K562 (cell line): ENCODE results near the gene SUOX.

ENCODE experiments used
- CBX3 ChIP-seq, 2 experiments: IDR thresholded peaks; 1 replicate in 1 of 2; 2 replicates in 1 of 2; pipeline ENCODE4 v1.6.1; 2012; ENCODE audit warnings: inconsistent platforms in 2 of 2, low read length in 2 of 2, borderline replicate concordance in 1 of 2, control low read depth in 1 of 2
- CREB1 ChIP-seq, 2 experiments: sonication (generic) in 1 of 2; formaldehyde crosslinking in 1 of 2; IDR thresholded peaks; 2 replicates each; pipeline versions ENCODE4 v1.6.1 to v1.8.0; 2012 to 2022; ENCODE audit warnings: inconsistent platforms in 1 of 2, mild to moderate bottlenecking in 1 of 2, missing genetic modification reagents in 1 of 2, moderate library complexity in 1 of 2
- CTCF ChIP-seq, 3 experiments: IDR thresholded peaks in 2 of 3; conservative IDR thresholded peaks in 1 of 3; 2 replicates each; pipeline ENCODE4 v1.5.1; 2011 to 2012; ENCODE audit warnings: low read length in 3 of 3, mild to moderate bottlenecking in 3 of 3, control low read depth in 2 of 3, improper control_type of control experiment in 1 of 3, inconsistent platforms in 1 of 3, low read depth in 1 of 3, mixed read lengths in 1 of 3, moderate library complexity in 1 of 3; ENCODE audit not compliant: insufficient read depth in 2 of 3
- FOS ChIP-seq: IDR thresholded peaks from 3 replicates; pipeline ENCODE4 v1.6.1; 2011; ENCODE audit not compliant: insufficient read length; ENCODE audit errors: extremely low read depth
- POLR2A ChIP-seq: fragments of 450-650 bp; conservative IDR thresholded peaks from 2 replicates; pipeline ENCODE4 v1.6.1; 2016
- TCF7L2 ChIP-seq: fragments of 150-350 bp; IDR thresholded peaks from 2 replicates; pipeline ENCODE4 v1.6.1; 2016; ENCODE audit warnings: low read depth, mild to moderate bottlenecking, low read length, moderate library complexity
- ZNF282 ChIP-seq: sonication (generic); formaldehyde crosslinking; IDR thresholded peaks from 2 replicates; pipeline ENCODE4 v1.8.1; 2023; ENCODE audit warnings: missing genetic modification reagents
- TF ChIP-seq, protein P1 (sequence below): sonication (generic); formaldehyde crosslinking; IDR thresholded peaks from 2 replicates; pipeline ENCODE4 v1.8.1; 2023; ENCODE audit warnings: mild to moderate bottlenecking, missing genetic modification reagents
- TF ChIP-seq, protein P2 (sequence below), 2 experiments: fragments of 200-800 bp in 1 of 2; sonication (Bioruptor generic) in 1 of 2; sonication (generic) in 1 of 2; formaldehyde crosslinking in 1 of 2; IDR thresholded peaks in 1 of 2; conservative IDR thresholded peaks in 1 of 2; 2 replicates each; pipeline versions ENCODE4 v1.5.0 to v1.6.1; 2016 to 2020; ENCODE audit warnings: missing compliant biosample characterization in 1 of 2, missing genetic modification characterization in 1 of 2, missing genetic modification reagents in 1 of 2

DNA sequence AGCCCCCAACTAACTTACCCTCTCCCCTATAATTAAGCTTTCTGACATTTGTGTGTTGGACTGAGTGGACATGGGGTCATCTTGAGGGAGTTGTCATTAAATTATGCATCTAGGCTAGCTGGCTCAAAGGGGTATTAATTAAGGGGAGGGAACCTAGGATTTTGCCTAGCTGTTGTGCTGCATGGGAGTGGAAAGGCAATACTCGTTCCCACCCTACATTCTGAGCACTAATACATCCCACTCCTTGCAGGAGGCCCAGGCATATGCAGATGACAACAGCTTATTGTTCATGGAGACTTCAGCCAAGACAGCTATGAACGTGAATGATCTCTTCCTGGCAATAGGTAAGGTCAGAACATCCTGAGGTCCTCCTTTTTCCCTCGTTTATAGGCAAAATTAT lies 6.0 kb upstream of the SUOX start:
- no peak for TF ChIP-seq FOS
- TF ChIP-seq TCF7L2, result no peak
- TF ChIP-seq CTCF (IDR thresholded peaks at IDR 0.05 in 2 of 3, conservative IDR thresholded peaks at IDR 0.05 in 1 of 3; ENCODE audit: insufficient read depth in 2 of 3, low read depth in 1 of 3, low read length in 3 of 3), result no peak
- TF ChIP-seq ZNF282, result no peak
- TF ChIP-seq, protein P1, sequence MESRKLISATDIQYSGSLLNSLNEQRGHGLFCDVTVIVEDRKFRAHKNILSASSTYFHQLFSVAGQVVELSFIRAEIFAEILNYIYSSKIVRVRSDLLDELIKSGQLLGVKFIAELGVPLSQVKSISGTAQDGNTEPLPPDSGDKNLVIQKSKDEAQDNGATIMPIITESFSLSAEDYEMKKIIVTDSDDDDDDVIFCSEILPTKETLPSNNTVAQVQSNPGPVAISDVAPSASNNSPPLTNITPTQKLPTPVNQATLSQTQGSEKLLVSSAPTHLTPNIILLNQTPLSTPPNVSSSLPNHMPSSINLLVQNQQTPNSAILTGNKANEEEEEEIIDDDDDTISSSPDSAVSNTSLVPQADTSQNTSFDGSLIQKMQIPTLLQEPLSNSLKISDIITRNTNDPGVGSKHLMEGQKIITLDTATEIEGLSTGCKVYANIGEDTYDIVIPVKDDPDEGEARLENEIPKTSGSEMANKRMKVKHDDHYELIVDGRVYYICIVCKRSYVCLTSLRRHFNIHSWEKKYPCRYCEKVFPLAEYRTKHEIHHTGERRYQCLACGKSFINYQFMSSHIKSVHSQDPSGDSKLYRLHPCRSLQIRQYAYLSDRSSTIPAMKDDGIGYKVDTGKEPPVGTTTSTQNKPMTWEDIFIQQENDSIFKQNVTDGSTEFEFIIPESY (CRISPR knock-in tag), result no peak
- TF ChIP-seq POLR2A, result no peak
- TF ChIP-seq CBX3 (IDR thresholded peaks at IDR 0.05; ENCODE audit: borderline replicate concordance in 1 of 2, low read length in 2 of 2), result no peak
- TF ChIP-seq, protein P2, sequence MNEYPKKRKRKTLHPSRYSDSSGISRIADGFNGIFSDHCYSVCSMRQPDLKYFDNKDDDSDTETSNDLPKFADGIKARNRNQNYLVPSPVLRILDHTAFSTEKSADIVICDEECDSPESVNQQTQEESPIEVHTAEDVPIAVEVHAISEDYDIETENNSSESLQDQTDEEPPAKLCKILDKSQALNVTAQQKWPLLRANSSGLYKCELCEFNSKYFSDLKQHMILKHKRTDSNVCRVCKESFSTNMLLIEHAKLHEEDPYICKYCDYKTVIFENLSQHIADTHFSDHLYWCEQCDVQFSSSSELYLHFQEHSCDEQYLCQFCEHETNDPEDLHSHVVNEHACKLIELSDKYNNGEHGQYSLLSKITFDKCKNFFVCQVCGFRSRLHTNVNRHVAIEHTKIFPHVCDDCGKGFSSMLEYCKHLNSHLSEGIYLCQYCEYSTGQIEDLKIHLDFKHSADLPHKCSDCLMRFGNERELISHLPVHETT (CRISPR knock-in tag; conservative IDR thresholded peaks at IDR 0.05 in 1 of 2, IDR thresholded peaks at IDR 0.05 in 1 of 2), result no peak
- TF ChIP-seq CREB1 (IDR thresholded peaks at IDR 0.05), result no peak
- TF ChIP-seq CREB1 (CRISPR knock-in tag; IDR thresholded peaks at IDR 0.05), result no peak
